ENCODE data around the gene MAP3K7. TPM values are rescaled to one million over a fixed set of nuclear protein-coding genes. Genes with fewer than 3 reads are reported as not detected.

Gene MAP3K7
- total RNA-seq, 1 donor from 2014 or later, result 40.8 TPM

DNA sequence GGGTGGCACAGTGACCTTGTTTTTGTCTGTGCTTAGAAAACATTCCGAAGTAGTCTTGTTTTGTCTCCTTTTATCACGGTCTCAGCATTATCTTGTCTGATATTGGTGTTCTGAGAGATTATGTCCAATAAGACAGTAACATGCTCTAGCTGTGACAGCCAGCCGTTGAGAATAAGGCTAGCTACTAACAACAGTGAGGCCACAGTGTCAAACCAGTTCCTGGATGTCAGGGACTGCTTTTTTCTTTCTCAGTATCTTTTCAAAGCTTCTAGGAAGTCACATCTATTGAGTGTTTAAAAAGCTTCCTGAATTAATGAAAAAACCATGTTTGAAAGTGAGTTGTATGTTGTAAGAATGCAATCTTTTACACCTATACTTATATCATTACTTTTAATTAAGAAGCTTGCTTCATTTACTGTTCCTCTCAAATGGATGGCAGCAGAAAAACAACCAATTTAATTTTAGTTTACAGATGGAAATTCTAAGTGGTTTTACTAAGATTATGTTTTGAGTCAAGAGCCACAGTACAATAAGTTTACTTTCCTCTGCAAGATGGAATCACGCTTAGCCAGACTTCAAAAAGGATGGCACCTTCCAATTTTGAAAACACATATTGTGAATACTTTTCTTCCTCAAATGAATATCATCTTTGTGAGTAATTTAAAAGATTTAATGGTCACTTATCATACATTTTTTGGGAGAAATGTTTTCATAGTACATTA is 53.1 kb downstream of the MAP3K7 start:
- no peak for DNase-seq (ENCODE audit: low read depth)

DNA sequence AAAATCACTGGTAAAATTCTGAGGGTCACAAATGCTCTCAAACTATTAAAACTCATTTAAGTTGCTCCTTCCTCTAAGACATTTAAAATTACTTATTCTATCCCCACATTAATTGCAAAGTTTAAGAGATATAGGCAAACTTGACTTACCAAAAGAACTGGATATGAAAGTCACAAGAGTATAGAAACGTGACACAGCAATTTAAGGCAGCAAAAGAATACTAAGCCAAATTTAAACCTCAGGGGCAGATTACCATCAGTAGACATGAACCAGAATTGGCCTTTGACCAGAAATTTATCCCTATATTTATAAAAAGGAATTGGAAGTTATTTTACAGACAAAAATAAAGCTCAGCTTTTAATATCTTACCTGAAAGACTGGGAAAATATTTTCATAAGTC is 56.0 kb downstream of the MAP3K7 start:
- no peak for DNase-seq (ENCODE audit: low read depth)

DNA sequence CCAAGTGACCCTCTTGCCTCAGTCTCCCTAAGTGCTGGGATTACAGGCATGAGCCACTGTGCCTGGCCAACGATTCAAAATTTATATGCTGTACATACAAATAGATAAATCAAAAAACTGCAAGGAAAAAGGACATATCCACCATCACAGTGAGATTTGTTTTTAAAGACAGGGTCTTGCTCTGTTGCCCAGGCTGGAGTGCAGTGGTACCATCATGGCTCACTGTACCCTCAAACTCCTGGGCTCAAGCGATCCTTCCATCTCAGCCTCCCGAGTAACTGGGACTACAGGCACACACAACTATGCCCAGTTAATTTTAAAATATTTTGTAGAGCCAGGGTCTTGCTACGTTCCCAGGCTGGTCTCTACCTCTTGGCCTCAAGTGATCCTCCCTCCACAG is 61.5 kb downstream of the MAP3K7 start:
- DNase-seq (ENCODE audit: low read depth), result no peak

GRCh38 chr6:90523779-90524310 is 63.0 kb downstream of the MAP3K7 start:
- no peak for DNase-seq (ENCODE audit: low read depth)

- DNase-seq (ENCODE audit: low read depth), result no peak
Observed at GRCh38 chr6:90521955-90522354, 64.9 kb downstream of the MAP3K7 start.

DNA sequence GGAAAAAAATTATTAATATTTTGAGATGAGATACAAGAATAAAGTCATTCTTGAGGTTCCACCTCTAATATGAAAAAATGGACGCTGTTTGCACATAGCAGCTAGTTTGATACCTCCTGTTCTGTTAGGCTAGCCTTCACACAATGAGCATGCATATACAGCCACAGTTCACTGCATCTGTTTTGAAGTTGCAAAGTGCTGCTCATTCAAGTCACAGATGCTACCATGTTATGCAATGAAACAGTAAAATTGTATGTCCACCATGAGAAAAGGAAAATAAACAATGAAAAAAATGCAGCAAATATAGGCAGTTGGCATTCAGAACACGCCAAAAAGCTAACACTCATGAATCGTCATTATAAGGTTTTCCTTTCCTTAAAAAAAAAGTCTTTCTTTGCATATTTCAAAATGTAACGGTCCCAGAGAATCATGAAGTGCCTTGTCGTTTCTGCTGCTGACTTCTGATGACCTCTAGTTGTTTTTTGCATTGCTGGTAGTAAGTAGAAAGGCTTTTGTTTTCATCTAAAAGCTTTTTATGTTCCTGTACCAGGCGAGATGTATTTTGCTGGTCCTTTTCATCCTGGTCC is 70.7 kb downstream of the MAP3K7 start:
- DNase-seq (ENCODE audit: low read depth), result no peak

DNA sequence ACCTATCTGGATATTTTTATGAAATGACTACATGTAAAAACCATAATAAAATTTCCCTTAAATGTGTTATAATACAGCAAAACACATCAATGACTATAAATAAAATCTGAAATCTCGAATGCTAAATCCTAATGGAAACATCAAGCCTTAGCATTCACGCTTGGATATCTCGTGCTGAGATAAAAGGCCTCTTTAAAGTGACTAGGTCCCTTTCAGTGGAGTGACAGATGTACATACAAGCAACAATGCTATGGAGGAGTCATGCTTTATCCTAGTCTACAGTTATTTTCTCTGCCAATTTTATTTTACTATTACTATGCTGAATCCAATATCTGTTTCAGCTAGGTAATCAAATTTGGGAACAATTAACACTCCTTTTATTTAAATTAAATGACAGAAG is 72.4 kb downstream of the MAP3K7 start:
- no peak for DNase-seq (ENCODE audit: low read depth)

DNA sequence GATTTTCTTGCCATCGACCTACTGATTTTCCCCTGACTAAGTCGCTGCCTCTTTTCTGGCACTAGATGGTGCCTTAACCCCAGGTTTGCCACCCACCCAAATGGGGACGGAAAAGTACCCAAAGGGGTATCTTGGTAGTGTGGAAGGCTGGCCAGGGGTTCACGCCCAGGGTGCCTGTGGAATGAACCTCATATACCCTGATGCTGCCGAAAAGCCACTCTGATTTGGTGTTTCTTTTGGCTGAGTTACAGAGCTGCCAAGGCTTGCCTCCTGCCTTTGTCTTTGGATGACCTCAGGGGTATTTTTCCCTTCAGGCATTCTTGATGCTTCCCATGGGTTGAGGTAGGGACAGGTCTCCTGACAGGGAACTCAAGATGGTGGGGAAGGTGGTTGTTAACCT is 78.1 kb downstream of the MAP3K7 start:
- DNase-seq (ENCODE audit: low read depth), result no peak

DNA sequence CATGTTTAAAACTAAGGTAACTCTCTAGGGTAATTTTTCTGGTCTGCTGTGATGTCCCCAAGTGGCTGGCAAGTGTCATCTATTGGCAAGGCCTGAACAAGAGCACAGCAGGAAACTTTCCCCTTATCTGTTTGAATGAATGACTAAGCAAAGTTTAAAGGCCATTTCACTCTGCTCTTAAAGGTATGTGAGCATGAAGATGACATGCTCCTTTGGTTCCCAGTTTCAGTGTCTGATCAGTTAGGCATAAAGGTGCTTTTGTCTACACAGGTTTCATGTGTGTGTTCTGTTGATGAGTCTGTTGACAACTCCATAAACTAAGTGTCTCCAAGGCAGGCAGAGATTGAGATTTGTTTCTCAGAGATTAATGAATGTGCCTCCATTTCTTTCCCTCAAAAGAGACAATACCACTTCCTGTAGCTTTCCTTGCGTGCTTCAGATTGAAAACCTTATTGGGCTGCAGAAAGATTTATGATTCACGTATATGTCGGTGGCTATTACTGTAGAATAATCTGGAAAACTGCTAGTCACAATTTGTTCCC is 83.9 kb downstream of the MAP3K7 start:
- no peak for DNase-seq (ENCODE audit: low read depth)

DNA sequence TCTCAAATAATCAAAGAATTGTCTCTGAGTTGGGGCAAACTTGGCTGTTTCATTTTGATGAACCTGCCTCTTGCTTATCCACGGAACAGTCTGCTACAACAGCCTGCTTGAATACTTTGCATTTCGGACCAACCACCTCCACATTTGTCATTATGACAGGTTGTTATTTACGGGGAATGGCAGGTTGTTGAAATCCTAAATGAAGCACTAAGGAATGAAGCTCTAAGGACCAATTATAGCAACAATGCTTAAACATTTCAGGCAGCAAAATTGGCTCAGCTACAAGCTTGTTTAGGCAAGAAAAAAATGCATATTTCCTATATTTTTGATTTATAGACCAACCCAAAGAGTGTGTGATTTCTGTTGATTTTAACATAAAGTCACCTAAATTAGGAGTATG is 84.5 kb downstream of the MAP3K7 start:
- DNase-seq (ENCODE audit: low read depth), result no peak

GRCh38 chr6:90500458-90500857 is 86.4 kb downstream of the MAP3K7 start:
- DNase-seq (ENCODE audit: low read depth), result no peak

GRCh38 chr6:90497411-90497810 is 89.5 kb downstream of the MAP3K7 start:
- DNase-seq (ENCODE audit: low read depth), result no peak

GRCh38 chr6:90496258-90497016 is 90.4 kb downstream of the MAP3K7 start:
- DNase-seq (ENCODE audit: low read depth), result no peak

DNA sequence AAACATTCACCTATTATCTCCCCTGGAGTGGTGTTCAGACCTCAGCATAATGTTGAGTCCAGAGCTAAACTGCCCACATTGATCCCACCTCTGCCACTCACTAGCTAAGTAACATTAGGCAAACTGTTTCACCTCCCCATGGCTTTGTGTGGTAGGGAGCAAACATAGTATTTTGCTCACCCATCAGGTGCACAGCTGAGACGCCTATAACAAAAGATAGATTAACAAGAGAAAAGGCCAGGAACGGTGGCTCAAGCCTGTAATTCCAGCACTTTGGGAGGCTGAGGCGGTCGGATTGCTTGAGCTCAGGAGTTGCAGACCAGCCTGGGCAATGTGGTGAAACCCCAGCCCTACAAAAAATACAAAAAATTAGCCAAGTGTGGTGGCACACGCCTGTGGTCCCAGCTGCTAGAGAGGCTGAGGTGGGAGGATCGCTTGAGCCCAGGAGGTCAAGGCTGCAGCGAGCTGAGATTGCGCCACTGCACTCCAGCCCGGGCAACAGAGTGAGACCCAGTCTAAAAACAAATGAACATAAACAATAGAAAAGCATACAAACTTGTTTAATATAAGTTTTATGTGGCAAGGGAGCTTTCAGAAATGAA is 91.6 kb downstream of the MAP3K7 start:
- DNase-seq (ENCODE audit: low read depth), result no peak

DNA sequence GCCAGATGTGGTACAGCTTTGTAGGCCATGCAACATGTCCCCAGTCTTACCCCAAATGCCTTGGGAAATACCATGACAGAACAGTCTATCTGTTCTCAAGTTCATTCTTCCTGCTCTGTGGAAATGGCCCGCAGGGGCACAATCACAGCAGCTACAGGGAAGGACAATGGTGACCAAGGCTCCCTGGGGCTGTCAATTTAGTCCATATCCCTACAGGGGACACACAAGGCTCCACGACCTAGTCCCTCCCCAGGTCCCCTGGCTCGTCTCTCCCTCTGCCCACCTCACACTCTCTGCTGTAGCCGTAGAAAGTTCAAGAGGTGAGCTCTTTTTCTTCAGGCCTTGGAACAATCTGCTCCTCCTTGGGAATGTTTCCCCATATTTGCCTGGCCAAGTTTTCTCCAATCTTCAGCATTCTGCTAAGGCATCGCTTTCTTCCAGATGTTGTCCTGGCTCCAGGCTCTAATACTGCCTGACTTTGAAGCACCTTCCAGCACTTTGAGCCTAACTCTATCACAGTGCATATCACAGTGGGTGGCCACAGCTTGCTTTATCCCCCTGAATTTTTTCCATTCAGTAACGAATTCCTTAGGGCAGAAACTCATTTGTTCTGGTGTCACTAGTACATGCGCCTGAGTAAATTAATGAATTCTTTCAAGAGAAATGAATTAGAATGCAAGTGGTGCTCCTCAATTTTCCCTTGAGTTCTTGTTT is 92.6 kb downstream of the MAP3K7 start:
- no peak for DNase-seq (ENCODE audit: low read depth)

DNA sequence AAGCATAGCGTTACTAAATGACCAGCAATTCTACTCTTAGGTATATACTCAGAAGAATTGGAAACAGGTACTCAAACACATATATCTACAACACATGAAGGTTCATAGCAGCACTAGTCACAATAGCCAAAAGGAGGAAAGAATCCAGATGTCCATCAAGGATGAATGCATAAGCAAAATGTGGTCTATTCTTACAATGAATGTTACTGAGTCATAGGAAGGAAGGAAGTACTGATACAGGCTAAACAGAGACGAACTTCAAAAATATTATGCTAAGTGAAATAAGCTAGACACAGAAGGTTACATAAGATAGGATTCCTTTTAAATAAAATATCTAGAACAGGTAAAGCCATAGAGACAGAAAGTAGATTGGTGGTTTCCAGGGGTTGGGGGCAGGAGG is 93.5 kb downstream of the MAP3K7 start:
- DNase-seq (ENCODE audit: low read depth), result no peak

DNA sequence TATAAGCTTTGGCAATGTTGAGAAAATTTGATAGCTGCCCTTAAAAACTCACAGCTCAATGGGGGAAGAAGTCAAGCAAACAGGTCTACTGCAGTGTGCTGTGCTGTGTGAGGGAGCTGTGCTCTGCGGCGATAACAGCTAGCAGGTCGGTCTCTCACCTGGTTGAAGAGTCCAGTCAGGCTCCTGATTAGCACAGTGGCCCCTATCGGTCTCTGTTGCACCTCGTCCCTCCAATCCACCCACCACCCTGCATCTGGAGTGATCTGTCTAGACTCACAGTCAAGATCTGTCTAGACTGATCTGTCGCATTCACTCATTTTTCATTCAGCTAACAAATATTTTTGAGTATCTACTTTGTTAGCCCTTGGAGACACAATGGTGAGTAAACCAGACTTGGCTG is 94.1 kb downstream of the MAP3K7 start:
- DNase-seq (ENCODE audit: low read depth), result no peak

GRCh38 chr6:90492369-90492768 is 94.5 kb downstream of the MAP3K7 start:
- DNase-seq (ENCODE audit: low read depth), result no peak

DNA sequence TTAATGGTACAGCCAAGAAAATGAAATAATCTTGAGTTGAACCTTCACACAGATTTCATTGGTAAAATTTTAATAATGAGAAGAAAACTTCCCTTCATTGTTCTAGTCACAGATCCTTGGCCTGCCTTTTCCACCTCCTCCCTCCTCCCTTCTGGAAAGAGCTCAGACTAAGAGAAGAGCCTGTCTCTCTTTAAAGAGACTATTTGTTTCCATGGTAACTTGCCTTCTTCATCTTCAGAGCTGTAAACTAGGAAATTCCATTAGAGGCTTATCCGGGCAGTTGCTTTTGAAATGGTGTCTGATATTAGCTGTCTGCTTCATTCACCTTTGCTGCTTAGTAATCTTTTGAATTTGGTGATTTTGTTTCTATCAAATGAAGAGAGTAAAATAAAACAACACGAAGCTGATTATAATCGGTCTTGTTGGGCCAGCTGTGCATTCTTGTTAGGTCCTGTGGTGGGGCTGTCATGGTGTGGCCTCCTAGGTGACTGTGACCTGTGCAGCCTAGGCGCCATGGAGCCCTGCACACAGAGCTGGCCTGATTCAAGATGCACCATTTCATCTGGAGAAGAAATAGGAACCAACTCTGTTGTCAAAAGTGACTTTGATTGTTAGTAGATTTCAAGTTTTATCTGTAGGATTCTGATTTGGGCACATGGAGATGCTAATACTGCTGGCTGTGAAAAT is 96.7 kb downstream of the MAP3K7 start:
- DNase-seq (ENCODE audit: low read depth), result no peak

GRCh38 chr6:90488816-90489215 is 98.1 kb downstream of the MAP3K7 start:
- no peak for DNase-seq (ENCODE audit: low read depth)

Measured in myocyte (in vitro differentiated cells).